ENCODE results near the gene TCF25.
"Not testable (repeated sequence)": the region's sequence is repeated elsewhere in the genome, so short reads cannot be mapped to it uniquely, and the experiment has no call there.

TCF25 gene

GRCh38 chr16:89873109-89873971 lies at the start of gene TCF25:
Gene TCF25, plus strand, starts transcription at chr16:89873592. Its CDS starts 76 bp downstream, at chr16:89873668.
- DNase-seq, result peak; percentile 93

GRCh38 chr16:89823824-89824148 lies 49.6 kb upstream of the TCF25 start:
- not testable (repeated sequence) for DNase-seq

GRCh38 chr16:89826531-89827382 lies 46.6 kb upstream of the TCF25 start:
- no peak for DNase-seq

- peak; percentile 84 for DNase-seq
Observed at GRCh38 chr16:89827383-89828198, 45.8 kb upstream of the TCF25 start.

GRCh38 chr16:89828199-89828869 lies 45.1 kb upstream of the TCF25 start, which contains the start of gene SPIRE2:
Gene SPIRE2, plus strand, starts transcription at chr16:89828475. Its CDS starts 76 bp downstream, at chr16:89828551.
- DNase-seq, result peak; percentile 64

- DNase-seq, result peak; percentile 46
Observed at GRCh38 chr16:89828870-89829629, 44.3 kb upstream of the TCF25 start.

GRCh38 chr16:89829630-89830437 lies 43.6 kb upstream of the TCF25 start:
- no peak for DNase-seq

- no peak for DNase-seq
Observed at GRCh38 chr16:89831810-89832328, 41.5 kb upstream of the TCF25 start.

- DNase-seq, result not testable (repeated sequence)
Observed at GRCh38 chr16:89833664-89834363, 39.6 kb upstream of the TCF25 start.

- DNase-seq, result not testable (repeated sequence)
Observed at GRCh38 chr16:89834813-89835363, 38.5 kb upstream of the TCF25 start.

- not testable (repeated sequence) for DNase-seq
Observed at GRCh38 chr16:89836484-89836883, 36.9 kb upstream of the TCF25 start.

- no peak for DNase-seq
Observed at GRCh38 chr16:89837014-89837546, 36.3 kb upstream of the TCF25 start.

GRCh38 chr16:89841275-89841674 lies 32.1 kb upstream of the TCF25 start:
- DNase-seq, result no peak

GRCh38 chr16:89842471-89843408 lies 30.7 kb upstream of the TCF25 start:
- DNase-seq, result no peak

GRCh38 chr16:89843409-89844350 lies 29.7 kb upstream of the TCF25 start:
- DNase-seq, result no peak

GRCh38 chr16:89844739-89845339 lies 28.6 kb upstream of the TCF25 start:
- DNase-seq, result no peak

Measured in retina (tissue), 1 donor.